22Rv1 (cell line): Measurements from ENCODE around the gene ATP11B.

Experiments
- ZFX ChIP-seq: fragments of 450-650 bp; IDR thresholded peaks from 2 replicates; pipeline ENCODE4 v1.6.1; 2017; ENCODE audit warnings: antibody characterized with exemption, borderline replicate concordance
- TF ChIP-seq, protein P1 (sequence below): fragments of 450-650 bp; IDR thresholded peaks from 2 replicates; pipeline ENCODE4 v1.5.1; 2017; ENCODE audit warnings: mild to moderate bottlenecking

DNA sequence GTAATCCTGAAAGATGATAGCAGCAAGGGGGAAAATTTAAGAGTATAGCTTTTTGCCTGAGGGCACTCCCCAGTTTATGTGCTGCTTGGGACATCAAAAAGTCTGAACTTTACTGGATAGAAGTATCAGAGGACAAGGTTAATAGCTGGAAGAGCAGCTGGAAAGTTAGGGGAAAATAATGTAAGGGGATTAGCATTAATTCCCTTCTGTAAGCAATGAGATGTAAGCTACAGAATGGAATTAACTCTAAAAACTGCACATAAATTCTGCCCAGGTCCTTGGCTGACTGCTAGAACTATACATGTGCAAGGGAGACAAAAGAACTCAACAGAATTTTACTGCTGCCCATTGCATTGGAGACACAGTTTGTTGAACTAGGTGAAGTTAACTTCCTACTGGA lies 55.6 kb downstream of the ATP11B start:
- TF ChIP-seq, protein P1, sequence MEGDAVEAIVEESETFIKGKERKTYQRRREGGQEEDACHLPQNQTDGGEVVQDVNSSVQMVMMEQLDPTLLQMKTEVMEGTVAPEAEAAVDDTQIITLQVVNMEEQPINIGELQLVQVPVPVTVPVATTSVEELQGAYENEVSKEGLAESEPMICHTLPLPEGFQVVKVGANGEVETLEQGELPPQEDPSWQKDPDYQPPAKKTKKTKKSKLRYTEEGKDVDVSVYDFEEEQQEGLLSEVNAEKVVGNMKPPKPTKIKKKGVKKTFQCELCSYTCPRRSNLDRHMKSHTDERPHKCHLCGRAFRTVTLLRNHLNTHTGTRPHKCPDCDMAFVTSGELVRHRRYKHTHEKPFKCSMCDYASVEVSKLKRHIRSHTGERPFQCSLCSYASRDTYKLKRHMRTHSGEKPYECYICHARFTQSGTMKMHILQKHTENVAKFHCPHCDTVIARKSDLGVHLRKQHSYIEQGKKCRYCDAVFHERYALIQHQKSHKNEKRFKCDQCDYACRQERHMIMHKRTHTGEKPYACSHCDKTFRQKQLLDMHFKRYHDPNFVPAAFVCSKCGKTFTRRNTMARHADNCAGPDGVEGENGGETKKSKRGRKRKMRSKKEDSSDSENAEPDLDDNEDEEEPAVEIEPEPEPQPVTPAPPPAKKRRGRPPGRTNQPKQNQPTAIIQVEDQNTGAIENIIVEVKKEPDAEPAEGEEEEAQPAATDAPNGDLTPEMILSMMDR: no peak
- TF ChIP-seq ZFX: no peak
